ENCODE measurements around the gene COL18A1.
"Not testable (repeated sequence)": the region's sequence is repeated elsewhere in the genome, so short reads cannot be mapped to it uniquely, and the experiment has no call there.

COL18A1 gene

DNA sequence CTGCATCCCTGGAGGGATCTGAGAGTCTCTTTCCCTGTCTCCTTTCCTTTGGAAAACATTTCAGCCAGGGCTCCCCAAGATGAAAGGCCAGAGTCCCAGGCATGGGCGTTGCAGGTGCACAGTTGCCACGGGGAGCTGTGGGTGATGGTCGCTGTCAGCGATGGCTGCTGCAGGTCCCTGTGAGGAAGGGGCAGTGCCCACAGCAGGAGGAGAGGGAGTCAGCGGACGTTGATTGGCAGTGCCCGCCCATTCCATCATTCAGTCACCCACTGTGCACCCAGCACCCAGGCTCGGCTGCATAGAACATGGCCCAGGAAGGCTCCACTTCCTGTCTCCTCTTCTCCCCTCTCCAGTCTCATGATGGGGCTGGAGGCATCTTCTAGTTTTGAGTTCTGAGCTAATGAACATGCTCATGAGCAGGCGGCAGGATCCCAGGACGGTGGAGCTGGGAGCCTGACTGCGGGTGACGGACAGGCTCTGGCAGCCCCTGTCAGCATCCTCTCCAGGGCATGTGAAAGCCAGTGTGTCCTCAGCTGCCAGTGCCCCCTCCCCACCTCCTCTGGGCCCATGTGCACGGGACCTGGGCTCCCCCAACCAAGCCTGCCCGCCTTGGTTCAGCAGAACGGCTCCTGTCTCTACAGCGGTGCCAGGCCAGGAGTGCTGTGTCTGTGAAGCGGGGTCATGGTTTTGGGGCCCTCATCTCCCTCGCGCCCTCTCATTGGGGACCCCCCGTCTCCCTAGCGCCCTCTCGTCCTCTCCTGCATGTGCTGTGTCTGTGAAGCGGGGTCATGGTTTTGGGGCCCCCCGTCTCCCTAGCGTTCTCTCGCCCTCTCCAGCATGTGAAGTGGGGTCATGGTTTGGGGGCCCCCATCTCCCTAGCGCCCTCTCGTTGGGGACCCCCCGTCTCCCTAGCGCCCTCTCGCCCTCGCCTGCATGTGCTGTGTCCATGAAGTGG, 24.5 kb downstream of the COL18A1 start:
- DNase-seq, result no peak

DNA sequence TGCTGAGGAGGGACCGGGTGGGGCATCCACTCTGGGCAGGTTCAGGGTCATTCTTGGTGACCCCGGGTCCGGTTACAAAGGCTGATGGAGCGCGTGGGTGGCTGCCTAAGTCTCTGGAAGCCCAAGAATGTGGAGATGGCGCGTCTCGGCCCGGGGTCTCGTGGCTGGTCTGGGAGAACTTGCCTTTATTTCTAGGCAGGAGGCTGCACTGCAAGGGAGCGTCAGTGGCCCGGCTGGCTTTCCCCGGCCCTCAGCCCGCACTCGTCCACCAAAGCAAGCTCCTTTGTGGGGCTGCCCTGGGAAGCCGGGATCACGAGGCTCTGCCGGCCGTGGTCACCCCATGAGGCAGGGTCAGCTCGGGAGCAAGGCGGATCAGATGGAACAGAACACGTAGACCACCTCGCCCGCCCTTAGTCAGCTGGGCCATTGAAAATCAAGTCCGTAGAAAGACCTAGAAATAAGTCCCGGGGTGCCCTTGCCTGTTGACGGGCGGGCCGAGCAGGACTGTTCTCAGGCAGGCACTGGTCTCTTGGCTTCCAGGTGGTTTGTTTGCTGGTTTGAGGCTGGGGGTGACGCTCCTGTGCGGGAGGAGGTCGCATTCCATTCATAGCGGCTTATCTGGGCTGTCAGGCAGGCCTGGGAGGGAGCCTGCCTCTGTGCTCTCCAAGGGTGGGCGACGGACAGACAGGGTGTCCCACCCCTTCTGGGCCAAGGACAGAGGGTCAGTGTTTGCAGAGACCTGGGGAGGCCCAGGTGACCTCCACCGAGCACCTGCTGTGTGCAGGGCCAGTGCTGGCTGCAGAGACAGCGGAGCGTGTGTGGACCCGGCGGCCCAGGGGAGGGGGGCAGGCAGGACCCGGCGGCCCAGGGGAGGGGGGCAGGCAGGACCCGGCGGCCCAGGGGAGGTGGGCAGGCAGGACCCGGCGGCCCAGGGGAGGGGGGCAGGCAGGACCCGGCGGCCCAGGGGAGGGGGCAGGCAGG, 25.8 kb downstream of the COL18A1 start:
- no peak for DNase-seq

DNA sequence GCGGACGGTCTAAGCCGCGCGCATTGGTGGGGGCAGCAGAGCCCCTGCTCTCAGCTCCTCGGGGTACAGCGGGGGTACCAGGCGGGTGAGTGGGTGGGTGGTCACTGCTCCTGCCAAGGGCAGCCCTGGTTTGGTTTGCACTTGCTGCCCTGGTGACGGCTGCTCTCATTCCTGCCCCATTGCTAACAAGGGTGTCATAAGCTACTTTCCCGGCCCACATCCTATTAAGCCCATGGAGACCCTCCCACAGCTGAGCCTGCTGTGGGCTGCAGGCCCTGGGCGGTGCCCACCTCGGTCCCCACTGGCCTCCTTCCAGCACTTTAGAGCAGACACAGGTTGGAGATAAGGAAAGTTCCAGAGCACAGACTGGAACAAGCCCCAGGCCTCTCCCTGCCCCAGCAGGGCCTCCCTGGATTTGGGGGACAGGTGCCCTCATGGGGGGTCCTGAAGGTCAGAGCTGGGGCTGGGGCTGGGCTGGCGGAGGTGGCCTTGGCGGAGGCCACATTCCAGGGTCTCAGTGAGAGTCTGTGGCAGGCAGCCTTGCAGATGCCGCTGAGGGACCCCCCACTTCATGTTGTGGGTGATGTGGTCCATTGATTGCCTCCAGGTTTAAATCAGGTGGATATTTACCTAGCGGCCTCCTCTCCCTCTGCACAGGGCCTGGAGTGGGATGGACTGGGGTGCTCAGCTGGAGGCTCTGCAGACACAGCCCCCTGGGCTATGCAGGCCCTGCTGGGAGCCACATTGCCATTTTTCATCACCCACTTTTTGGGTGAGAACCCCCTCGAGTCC, 27.0 kb downstream of the COL18A1 start:
- DNase-seq, result no peak

DNA sequence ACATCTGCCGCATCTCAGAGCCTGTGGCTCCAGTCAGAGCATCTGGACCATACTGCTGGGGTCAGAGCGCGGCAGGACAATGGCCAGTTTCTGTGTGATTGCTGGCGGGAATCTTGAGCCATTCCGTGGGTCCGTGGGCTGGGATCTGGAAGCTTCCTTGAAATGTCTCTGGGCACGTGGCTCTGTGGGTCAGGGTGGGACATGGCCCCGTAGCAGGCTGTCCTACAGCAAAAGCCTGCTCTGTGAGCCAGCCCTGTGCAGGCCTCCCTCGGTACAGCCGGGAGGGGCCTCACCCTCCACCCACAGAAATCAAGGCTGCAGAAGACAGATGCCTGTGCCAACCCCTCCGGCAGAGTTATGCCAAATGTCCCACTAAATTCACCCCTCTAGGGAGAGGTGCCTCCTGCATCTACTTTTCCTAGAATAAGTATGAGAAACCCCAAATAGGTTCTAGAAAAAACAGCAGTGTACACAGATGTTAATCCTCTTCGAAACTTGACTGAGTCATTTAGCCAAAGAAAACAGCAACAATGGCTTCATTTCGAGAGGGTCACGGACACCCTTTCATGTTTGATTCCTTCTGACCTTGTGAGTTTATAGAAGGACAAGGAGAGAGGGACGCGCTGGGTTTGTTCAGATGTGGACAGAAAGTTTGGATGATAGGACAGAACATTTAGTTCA, 27.8 kb downstream of the COL18A1 start:
- DNase-seq, result no peak

DNA sequence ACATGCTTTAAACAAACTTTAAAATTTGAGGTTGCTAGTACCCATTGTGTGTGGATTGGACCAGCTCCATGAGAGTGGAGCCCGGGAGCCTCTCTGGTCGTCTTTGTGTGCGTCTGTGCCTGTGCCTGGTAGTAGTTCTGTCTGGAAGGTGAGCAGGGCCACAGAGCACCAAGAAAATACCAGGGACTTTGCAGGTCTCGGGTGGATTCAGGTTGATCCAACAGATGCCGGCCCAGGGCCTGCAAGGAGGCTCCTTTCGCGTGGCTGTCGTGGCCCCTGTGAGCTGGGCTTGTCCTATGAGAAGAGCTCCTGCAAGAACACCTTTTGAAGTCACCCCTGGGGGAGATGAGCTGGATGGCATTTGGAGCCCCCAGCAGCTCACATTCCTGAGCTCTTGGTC, 28.3 kb downstream of the COL18A1 start:
- no peak for DNase-seq

DNA sequence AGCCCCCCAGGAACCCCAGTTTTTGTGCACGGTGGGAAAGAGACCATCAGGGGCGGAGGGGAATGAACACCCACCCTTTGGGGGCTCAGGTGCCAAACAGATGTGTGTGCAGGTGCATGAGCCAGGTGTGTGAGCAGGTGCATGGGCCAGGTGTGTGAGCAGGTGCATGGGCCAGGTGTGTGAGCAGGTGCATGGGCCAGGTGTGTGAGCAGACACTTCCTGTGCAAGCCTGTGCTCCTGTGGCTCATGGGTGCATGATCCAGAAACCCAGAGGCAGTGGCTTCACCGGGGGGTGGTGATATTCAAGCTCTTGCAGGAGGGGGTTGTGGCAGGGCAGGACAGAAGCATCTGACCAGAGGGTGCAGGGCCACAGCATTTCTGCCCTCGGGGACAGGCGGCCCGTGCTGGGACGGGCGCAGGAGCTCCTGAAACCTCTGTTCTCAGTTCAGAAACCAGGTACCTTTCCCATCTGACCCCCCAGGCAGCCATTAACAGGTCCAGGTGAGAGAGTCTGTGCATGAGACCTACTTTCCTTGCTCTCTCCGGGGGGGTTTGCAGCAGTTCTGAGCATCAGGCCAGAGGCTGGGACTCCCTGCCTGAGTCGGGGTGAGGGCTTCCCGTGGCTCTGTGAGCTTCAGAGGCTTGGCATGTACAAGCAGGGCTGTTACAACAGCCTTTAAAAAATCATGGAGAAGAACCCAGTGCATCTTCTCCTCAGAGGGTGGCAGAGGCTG, 29.1 kb downstream of the COL18A1 start:
- no peak for DNase-seq

DNA sequence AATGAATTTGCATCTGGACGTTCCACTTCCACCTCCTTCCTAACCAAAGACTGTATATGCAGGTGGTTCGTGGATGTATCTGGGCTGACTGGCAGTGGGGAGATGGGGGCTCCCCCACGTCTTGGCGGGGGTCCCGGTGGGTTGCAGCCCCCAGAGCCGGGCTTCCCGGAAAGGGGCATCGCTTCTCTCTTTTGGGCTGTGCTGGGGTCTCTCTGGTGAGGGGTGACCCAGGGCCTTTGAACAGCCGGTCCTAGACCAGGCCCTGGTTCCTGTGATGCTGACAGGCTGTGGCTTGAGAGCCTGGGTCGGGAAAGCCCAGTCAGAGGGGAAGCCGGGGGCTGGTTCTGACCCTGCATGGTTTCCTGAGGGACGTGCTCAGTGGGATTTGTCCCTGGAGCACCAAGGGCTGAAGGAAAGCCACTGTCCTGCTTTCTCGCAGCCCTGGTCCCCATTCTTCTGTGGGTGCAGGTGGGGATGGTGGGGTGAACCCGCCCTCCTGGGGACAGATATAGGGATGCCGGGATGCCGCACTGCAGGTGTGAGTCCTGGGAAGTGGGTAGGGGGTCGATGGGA, 29.8 kb downstream of the COL18A1 start:
- DNase-seq, result no peak

DNA sequence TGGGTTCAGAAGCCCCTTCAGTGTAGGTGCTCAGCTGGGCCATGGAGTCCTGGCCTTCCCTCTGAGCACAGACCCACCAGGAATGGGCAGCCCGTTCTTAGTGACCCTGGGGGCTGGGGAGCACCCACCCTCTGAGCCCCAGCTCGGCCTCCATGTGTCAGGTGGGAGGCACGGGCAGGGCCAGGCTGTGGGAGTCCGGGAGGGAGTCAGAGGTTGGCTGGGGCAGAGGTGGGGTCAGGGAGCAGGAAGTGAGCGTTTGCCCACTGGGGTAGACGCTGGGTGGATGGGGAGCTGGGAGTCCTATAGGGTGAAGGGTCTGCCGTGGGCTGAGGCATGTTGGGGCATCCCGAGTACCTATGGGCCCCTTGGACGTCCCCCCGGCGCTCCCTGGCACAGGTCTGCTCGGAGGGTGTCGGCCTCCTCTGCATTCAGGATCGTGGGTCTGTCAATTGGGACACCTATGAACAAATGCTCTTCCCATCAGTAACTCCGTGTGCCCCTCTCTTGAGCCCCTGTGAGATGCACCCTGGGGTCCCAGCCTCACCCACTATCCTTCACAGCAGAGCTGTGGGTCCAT, 30.5 kb downstream of the COL18A1 start:
- DNase-seq, result no peak

DNA sequence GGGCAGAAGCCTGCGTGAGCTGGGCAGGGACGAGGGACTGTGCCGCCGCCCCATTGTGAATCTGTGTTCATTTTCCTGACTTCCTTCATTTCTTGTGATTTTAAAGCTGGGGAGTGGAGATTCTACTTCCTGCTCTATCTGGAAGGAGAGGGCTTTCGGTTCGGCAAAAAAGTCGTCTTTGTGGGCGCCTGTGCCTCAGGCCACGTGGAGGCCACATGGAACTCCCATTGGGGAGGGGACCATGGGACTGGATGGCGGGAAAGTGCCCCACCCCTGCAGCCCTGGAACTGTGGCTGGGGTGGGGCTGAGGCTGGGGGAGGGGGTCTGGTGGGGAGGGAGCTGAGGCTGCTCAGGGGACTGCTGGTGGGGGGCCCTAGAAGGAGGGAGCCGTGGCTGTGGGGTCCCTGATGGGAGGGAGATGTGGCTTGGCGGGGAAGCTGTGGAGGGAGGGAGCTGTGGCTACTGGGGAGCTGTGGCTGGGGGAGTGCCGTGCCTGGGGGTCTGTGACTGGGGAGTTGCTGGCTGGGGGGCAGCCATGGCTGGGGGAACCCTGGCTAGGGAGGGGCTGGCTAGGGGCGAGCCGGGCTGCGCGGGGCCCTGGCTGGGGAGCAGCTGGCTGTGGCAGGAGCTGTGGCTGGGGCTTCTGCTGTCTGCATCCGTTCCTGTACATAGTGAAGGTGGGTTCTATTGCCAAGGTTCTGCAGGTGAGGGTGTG, 31.5 kb downstream of the COL18A1 start:
- DNase-seq, result no peak

DNA sequence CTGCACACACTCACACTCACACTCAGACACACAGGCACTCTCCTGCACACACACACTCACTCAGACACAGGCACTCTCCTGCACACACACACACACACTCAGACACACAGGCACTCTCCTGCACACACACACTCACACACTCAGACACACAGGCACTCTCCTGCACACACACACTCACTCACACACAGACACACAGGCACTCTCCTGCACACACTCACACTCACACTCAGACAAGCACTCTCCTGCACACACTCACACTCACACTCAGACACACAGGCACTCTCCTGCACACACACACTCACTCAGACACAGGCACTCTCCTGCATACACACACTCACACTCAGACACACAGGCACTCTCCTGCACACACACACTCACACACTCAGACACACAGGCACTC, 32.9 kb downstream of the COL18A1 start:
- not testable (repeated sequence) for DNase-seq

DNA sequence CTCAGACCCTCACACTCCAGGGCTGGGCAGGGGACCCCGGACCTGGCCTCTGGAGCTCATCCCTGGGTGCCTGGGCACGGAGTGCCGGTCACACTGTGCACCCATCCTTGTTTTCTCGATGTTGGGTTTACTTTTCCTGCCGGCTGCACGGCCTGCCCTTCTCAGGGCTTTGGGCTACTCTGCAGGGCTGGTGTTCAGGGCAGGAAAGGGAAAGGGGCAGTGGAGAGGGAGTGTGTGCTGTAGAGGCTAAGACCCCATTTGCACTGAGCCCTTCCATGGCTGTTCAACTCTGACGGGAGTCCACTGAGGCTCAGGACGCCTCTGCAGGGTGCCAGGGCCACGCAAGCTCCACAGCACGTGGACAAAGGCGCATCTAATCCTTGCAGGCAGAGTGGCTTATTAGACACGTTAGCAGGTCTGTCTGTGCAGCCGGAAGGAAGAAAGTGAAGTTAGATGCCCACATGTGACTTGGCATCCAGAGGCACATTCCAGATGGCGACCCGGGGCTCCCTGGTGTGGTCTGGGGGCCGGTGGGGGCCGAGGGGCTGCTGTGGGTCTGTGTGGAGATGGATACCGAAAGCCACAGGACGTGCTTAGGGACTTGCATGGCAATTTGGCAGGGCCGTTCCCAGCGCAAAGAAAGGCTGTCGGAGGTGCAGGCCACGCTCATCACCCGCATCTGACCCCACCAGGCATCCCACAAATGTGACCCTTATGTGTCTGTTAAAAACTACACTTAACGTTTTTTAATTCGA, 33.6 kb downstream of the COL18A1 start:
- DNase-seq, result no peak

DNA sequence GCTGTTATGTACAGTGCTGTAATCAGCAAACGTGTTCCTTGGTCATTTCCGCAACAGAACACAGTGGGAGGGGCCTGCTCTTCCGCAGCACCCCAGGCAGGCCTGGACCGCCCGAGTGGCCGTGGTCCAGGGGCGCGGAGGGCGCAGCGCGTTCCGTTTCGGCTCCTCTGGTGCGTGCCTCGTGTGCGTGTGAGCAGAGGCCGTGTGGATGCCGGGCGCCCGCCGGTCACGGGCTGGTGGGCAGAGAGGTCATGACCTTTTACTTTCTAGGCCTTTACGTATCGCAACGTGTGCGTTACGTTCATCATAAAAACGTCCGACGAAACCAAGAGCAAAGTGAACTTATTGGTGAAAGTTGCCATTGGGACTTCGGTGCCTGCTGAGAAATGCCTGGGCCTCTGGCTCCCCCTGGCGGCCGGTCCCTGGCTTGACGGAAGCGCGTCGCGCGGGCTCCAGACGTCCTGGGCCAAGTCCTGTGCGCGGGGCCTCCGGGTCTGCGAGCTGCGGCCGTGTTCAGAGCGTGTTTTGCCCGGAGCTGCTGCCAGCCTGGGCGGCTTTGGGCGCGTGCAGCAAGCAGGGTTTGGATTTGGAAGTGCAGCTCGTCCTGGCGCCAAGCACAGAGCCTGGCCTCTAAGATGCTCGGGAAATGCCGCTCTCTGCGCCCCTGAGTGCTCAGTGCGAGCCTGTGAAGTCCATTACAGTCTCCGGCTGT, 34.4 kb downstream of the COL18A1 start:
- DNase-seq, result peak; percentile 5

DNA sequence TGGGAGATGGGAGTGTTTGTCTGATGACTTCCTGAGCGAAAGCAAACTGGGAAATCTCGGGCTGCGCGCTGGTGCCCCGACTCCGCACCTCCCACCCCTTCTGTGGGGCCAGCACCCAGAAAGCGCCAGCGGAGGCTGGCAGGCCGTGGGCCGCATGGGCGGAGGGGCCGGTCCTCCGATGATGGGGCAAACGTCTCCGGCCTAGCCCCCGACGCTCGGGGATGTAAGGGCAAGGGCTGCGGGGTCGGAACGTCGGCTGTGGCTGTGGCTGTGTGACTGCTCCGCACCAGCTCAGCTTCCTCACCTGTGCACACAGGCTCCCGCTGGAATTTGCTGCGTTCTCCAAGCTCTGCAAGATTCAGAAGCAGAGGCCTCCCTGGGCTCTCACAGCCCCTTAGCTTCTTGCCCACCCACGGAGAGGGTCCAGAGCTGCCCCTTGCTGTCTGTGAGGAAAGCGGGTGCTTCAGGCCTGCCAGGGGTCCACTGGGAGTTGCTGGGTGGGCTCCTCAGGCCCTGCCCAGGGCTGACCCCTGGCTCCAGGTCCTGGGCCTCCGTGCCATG, 35.0 kb downstream of the COL18A1 start:
- no peak for DNase-seq

DNA sequence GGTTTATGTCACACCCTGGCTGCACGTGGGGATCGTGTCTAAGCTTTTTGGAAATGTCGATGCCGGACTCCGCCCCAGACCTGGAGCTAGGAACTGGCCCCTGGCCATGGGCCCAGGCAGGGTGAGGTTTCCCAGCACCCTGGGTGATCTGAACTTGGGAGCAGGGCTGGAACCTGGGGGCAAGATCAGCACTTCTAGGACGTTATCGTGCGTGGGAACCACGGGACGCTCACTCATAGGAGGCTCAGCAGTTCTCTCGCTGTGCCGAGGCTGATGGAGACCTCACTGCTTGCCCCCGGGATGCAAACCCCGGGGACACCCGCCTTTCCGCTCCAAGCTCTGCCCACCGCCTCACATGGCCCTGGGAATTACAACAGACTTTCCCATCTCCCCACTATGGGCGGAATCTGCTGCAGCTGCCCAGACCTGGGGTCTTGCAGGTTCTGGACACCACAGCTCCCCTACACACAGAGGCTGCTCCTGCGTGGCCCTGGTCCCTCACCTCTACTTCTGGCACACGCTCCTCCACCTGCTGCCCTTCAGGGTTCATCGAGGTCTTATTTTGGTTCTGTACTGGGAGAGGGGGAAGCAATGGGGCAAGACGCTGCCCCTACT, 35.9 kb downstream of the COL18A1 start:
- DNase-seq, result no peak

DNA sequence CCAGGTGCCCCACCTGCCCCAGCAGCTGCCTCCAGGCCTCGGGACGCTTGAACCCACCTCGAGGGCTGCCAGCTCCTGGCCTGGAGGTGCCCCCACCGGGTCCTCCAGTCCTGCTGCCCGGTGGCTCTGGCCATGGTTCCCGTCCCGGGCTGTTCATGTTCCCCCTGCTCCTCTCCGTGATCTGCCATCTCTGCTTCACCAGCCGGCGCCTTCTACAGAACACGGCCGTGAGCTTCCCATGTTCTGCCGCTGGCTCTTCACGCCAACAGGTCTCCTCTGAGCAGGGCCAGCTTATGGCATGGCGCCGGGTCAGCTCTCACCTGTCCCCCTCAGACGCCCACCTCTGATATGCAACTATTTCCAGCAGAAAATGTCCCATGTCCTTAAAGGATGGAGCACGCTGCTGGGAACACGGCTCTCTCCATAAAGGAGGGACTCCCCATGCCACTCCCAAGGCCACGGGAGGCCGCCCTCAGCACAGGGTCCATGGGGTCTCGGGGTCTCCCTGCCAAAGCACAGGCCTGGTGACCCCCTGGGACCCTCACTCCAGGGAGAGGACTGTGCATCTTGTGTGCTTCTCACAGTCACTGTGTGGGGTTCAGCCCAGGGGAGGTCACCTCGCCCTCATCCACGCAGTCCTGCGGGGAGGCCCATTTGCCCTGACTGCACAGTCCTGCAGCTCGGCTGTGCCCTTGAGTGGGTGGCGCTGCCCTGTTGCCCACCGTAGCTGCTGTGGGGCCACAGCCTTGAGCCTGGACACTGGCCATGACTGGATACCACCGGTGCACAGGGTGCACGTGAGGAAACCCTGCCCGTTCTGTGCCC, 36.7 kb downstream of the COL18A1 start:
- DNase-seq, result no peak

DNA sequence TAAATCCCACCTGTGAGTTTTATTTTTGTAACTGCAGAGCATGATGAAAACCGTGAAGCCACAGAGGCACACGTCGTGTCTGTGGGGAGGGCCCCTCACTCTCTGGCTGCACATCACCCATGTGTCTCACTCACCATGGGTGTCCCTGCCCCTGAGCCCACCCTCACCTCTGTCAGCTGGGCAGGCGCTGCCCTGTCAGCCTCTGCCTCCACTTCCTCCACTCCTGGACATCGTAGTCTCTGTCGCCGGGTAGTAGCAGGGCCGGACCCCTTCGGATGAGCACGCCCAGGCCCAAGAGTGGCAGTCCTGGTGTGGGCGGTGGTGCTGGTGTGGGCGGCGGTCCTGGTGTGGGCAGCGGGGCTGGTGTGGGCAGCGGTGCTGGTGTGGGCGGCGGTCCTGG, 37.3 kb downstream of the COL18A1 start:
- DNase-seq, result no peak
